BJ (cell line): Measurements from ENCODE around the gene PNPLA2. TPM values are rescaled to one million over a fixed set of nuclear protein-coding genes. Genes with fewer than 3 reads are reported as not detected.

Experiments used
- CTCF ChIA-PET: fragments of 350-600 bp; formaldehyde crosslinking; extraction: SDS; loops from one replicate; lab custom pipeline; 2021; ENCODE audit warnings: antibody characterized with exemption, inconsistent platforms; lab: Yijun Ruan, JAX
- POLR2A ChIA-PET: fragments of 300-600 bp; sonication (Branson Sonifier 250); formaldehyde crosslinking; extraction: SDS; loops from one replicate; lab custom pipeline; 2021; ENCODE audit warnings: antibody characterized with exemption; lab: Charles Lee
- DNase-seq: peaks from one replicate; pipeline ENCODE4 v3.0.0-alpha.2; 2011; ENCODE audit warnings: low read depth
- H3K27me3 ChIP-seq: 2 replicates; pipeline ENCODE4 v1.6.0; 2011; ENCODE audit warnings: low read length; ENCODE audit not compliant: control insufficient read depth, insufficient read depth
- H3K36me3 ChIP-seq: 2 replicates; pipeline ENCODE4 v1.5.1; 2011; ENCODE audit warnings: low read length; ENCODE audit not compliant: control insufficient read depth, insufficient read depth
- H3K4me3 ChIP-seq: 2 replicates; pipeline ENCODE4 v1.5.1; 2011; ENCODE audit warnings: low read depth, mild to moderate bottlenecking, control low read depth, low read length
- polyA plus RNA-seq: library from polyadenylated mRNA; depleted of rRNA; stranded (reverse); fragments of >200 nt; gene quantifications from 2 replicates; pipeline ENCODE4 v1.2.3, GENCODE V29; 2011
- TF ChIP-seq, protein P1 (sequence below): IDR thresholded peaks from 2 replicates; pipeline ENCODE4 v1.5.1; 2011; ENCODE audit warnings: low read depth, mild to moderate bottlenecking, control low read depth, inconsistent platforms, low read length, moderate library complexity; ENCODE audit not compliant: insufficient read depth

PNPLA2 gene
- polyA plus RNA-seq, 1 experiment, result 53.1 TPM

DNA sequence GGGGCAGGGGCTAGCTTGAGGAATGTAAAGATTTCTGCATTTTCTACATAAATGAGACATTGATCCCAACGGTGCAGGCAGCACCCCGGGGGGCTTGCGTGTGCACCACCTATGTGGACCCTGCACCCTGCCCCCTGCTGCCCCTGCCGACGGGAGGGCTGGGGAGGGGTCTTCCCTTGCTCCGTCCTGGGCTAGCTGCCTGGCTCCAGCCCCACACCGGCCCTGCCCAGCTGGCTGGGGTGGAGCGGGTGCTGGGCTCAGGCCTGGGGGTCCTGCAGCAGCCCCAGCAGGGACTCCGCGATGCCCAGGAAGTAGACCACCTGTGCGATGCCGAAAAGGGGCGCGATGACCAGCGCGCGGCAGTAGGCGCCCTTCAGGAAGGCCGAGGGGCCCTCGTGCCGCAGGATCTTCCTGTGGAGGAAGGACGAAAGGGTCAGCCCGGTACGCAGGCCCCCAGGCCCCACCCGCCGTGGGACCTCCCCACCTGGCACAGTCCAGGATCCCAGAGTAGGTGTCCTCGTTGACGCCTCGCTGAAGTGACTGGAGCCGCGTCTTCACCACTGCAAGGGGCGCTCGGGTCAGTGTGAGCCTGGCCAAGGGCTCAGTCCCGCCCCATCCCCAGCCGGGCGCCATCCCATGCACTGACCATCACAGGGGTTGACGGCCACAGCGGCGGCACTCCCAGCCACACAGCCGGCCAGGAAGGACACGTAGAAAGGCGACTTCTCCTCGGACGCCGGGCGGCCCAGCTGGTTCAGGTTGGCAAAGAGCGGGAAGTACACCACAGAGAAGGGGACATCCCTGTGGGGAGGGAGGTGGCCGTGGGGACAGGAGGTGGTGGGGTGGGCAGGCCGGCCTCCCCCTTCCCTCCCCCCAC lies 26.8 kb upstream of the PNPLA2 start:
- H3K4me3 ChIP-seq, result no peak overlapping the region
- DNase-seq, result no peak
- TF ChIP-seq, protein P1, sequence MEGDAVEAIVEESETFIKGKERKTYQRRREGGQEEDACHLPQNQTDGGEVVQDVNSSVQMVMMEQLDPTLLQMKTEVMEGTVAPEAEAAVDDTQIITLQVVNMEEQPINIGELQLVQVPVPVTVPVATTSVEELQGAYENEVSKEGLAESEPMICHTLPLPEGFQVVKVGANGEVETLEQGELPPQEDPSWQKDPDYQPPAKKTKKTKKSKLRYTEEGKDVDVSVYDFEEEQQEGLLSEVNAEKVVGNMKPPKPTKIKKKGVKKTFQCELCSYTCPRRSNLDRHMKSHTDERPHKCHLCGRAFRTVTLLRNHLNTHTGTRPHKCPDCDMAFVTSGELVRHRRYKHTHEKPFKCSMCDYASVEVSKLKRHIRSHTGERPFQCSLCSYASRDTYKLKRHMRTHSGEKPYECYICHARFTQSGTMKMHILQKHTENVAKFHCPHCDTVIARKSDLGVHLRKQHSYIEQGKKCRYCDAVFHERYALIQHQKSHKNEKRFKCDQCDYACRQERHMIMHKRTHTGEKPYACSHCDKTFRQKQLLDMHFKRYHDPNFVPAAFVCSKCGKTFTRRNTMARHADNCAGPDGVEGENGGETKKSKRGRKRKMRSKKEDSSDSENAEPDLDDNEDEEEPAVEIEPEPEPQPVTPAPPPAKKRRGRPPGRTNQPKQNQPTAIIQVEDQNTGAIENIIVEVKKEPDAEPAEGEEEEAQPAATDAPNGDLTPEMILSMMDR, result no peak
- ChIA-PET POLR2A (no interaction called here), CTCF (no interaction called here)
- H3K27me3 ChIP-seq, result no peaks in the 10 kb centered on the region
- H3K36me3 ChIP-seq, result peaks cover 2% of the 10 kb centered on the region

- no peak for DNase-seq
- TF ChIP-seq, protein P1, result no peak
- Histone ChIP-seq H3K36me3 (peaks cover 2% of the 10 kb centered on the region), H3K4me3 (no peak overlapping the region), H3K27me3 (no peaks in the 10 kb centered on the region)
- POLR2A ChIA-PET, result no interaction called here
- CTCF ChIA-PET, result no interaction called here
Measured at GRCh38 chr11:792535-792821, 26.2 kb upstream of the PNPLA2 start.

GRCh38 chr11:792873-793272 lies 25.8 kb upstream of the PNPLA2 start:
- Histone ChIP-seq H3K27me3 (no peaks in the 10 kb centered on the region), H3K36me3 (peaks cover 2% of the 10 kb centered on the region), H3K4me3 (no peak overlapping the region)
- no peak for DNase-seq
- CTCF ChIA-PET, result no interaction called here
- POLR2A ChIA-PET, result no interaction called here
- TF ChIP-seq, protein P1, result no peak

GRCh38 chr11:793556-793955 lies 25.2 kb upstream of the PNPLA2 start:
- POLR2A ChIA-PET, result no interaction called here

More at GRCh38 chr11:793556-793955, 25.2 kb upstream of the PNPLA2 start:
- TF ChIP-seq, protein P1, result no peak
- Histone ChIP-seq H3K36me3 (peaks cover 2% of the 10 kb centered on the region), H3K27me3 (no peaks in the 10 kb centered on the region), H3K4me3 (no peak overlapping the region)
- DNase-seq, result no peak
- CTCF ChIA-PET, result interaction anchor here (1.6 kb wide), 1 partner anchor 10 kb away, joined by 6 read pairs; no protein-coding TSS in a partner anchor
